HG02970 (cell line): Measurements from ENCODE around the gene RAB3GAP1.
"Not testable (repeated sequence)": the region's sequence is repeated elsewhere in the genome, so short reads cannot be mapped to it uniquely, and the experiment has no call there.

Source experiments
- ATAC-seq: cut with Tn5 transposase; IDR thresholded peaks from one replicate; pipeline ENCODE4 v1.9.1; 2021; ENCODE audit warnings: mild to moderate bottlenecking, moderate library complexity, moderate number of reproducible peaks; ENCODE audit not compliant: unreplicated experiment, low FRiP score

Gene RAB3GAP1

GRCh38 chr2:135052042-135052876, at the start of gene RAB3GAP1:
RAB3GAP1 (plus strand) TSS chr2:135052292; CDS start chr2:135052308, 16 bp downstream.
- peak; percentile 76 for ATAC-seq

- no peak for ATAC-seq
Observed at GRCh38 chr2:135002836-135003235, 49.3 kb upstream of the RAB3GAP1 start.

DNA sequence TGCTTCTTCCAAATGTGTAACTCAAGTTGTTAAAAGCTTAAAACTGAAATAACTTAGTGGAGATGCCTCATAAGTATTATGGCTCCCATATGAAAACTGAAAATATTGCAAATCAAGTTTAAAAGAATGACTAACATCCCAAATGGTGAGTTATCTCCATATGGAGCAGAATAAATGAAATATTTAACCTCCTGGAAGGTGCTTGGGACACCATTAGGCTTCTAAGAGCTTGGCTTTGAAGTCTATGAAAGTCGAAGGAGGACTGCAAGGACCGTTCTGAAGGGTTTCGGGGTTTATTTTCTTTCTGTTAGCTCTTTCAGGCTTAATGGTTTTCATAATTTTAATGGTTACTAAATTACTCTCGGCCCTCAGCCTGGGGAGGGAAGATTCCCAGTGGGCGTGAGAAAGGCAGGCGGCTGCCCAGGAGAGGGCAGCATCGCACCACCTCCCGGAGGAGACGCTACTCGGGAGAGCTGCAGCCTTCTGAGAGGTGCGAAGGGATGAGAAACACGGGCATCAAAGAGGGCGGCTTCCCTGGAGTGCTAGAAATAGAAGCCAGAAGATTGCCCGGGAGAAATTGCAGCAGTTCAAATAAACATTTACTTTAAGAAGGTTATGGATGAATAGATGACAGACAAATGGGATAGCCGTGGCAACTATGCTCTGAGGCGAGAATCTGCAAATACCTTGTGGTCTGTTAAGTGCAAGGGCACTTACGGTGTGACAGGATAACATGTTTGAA, 47.9 kb upstream of the RAB3GAP1 start:
- no peak for ATAC-seq

DNA sequence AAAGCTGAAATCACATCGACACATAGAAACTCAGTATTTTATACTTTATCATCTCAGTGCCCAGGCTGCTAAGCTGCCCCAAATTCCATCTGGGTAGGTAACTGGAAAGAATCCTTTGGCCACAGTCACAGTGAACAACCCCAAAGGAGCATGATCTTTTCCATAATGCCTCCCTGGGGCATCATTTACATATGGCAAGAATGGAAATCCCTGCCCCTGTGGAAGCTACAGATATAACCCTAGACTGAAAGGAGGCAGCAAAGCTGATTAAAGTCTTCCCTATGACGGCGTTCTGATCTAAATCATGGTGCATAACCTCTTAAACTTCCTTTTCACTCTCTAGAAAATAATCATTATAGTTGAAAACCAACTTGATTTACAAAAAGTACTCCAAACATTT, 46.3 kb upstream of the RAB3GAP1 start:
- ATAC-seq = no peak

DNA sequence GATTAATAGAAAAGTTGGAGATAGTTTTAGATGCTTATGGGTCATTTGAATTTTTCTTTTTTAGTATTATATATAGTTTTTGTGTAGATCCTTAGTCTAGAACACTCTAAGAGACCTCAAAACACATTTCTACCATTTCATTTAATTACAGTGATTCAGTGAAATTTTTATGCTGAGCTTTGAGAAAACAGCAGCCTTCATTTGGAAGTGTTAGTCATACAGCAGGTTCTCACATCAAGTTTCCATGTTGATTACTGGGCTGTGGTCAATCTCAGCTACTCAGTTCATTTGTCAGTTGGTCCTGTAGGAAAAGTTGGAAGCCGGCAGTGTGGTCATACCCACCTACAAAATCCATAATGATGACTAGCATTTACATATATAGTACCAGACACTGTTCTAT, 42.8 kb upstream of the RAB3GAP1 start:
- ATAC-seq = no peak

GRCh38 chr2:135010200-135010942, 41.7 kb upstream of the RAB3GAP1 start:
- no peak for ATAC-seq

- ATAC-seq = no peak
Observed at GRCh38 chr2:135011633-135012032, 40.5 kb upstream of the RAB3GAP1 start.

GRCh38 chr2:135021618-135022017, 30.5 kb upstream of the RAB3GAP1 start:
- ATAC-seq = no peak

DNA sequence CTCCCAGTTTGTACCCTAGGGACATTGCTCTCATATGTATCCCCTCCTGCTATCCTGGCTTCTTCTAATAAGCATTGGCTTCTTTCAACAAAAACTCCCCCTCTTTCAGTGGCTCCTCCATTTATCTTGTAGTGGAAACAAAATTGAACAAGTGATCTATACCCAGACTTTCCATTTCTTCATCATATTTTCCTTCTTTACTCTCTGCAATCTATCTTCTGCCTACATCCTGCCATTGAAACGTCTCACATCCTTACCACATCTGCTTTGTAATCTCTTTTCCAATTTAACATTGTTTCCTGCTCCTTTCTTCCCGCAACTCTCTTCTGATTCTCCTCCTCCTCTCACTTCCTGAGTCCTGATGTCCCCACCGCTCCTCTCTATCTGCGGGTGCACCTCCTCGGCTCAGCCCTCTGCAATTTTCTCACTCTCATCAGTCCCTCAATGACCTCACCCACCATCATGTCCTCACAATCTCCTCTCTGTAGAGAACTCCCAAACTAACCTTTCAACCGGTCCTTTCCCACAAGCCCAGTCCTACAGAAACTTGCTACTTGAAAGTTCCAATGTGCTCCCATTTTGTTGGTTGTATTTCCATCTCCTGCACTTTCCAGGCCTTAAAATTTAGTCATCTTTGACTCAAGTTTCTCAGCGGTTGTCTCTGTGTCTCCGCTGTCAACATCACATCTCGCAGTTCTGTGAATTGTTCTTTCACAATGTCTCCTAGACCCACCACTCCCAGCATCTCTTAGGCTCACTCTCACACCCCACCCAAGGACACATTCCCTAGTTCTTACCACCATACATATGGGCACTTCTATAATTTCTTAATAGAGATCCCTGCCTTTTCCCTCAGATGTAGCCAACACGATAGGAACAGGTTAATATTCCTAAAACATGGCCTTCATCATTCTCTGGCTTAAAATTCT, 28.9 kb upstream of the RAB3GAP1 start:
- ATAC-seq = no peak

GRCh38 chr2:135023886-135024485, 28.1 kb upstream of the RAB3GAP1 start:
- no peak for ATAC-seq

GRCh38 chr2:135029481-135030134, 22.5 kb upstream of the RAB3GAP1 start:
- ATAC-seq = no peak

DNA sequence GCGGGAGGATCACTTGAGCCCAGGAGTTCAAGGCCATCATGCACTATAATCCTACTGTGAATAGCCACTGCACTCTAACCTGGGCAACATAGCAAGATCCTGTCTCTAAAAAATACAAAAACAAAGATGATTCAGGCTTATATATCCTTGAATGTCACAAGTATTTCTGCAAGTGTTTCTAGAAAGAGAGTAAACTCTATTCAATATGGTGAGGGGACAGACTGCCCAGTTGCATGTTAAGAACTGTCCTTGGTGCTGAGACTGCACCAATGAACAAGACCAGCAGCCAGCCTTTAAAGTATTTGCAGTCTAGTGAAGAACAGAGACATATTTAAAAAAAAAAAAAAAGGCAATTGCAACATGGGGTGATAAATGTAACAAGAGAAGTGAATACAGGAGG, 21.3 kb upstream of the RAB3GAP1 start:
- ATAC-seq = no peak

- ATAC-seq = not testable (repeated sequence)
Observed at GRCh38 chr2:135033216-135033615, 18.9 kb upstream of the RAB3GAP1 start.

- no peak for ATAC-seq
Observed at GRCh38 chr2:135037831-135038230, 14.3 kb upstream of the RAB3GAP1 start.

DNA sequence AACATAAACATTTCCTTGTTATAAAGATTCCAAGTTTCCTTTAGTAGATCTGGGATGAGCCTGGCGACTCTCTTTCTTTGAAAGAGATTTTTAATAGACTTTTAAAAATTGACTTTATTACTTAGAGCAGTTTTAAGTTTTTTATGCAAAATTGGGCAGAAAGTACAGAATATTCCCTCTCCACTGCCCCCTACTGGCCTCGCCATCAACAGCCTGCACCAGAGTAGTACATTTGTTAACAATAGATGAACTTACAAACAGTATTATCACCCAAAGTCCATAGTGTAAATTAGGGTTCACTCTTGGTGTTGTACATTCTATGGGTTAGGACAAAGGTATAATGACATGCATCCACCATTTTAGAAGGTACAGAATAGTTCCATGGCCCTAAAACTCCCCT, 8.7 kb upstream of the RAB3GAP1 start:
- ATAC-seq = no peak

- ATAC-seq = no peak
Observed at GRCh38 chr2:135047300-135047699, 4.8 kb upstream of the RAB3GAP1 start, which contains the start of gene MAP3K19. MAP3K19 (minus strand) TSS chr2:135047447; CDS start chr2:135024647, 22,800 bp downstream.

GRCh38 chr2:135048122-135048521, 4.0 kb upstream of the RAB3GAP1 start:
- ATAC-seq = no peak

- no peak for ATAC-seq
Observed at GRCh38 chr2:135050132-135050531, 2.0 kb upstream of the RAB3GAP1 start.

DNA sequence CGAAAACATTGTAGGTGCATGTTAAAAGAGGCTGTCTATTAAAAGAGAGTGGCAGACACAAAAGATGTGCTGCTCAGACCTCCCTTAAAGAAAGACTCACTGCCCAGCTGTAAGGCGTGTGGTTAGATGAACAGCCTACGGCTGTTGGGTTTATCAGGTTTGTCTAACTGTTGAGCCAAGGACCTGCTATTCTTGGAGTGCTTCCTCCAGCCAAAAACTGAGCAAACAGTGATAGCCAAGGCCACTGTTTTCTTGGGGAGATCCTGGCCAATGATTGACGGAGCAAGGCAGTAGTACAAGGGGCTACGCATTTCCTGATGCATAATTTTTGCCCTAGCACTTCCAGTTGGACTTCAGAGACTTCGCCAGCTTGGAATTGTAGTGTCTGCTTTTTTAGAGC, 1.4 kb upstream of the RAB3GAP1 start:
- ATAC-seq = no peak
